Stomach (tissue), 4 donors: Measurements from ENCODE around the gene CAB39L.

ENCODE experiments used
- CTCF ChIP-seq, 7 experiments: fragments of 450-650 bp in 4 of 7; fragments of 200-600 bp in 3 of 7; sonication (generic) in 3 of 7; IDR thresholded peaks; one replicate each; pipeline ENCODE4 v1.5.1; 2016 to 2019; ENCODE audit warnings: antibody characterized with exemption in 7 of 7, control low read depth in 2 of 7, mild to moderate bottlenecking in 1 of 7
- POLR2A ChIP-seq, 4 donors: fragments of 450-650 bp; IDR thresholded peaks; one replicate each; pipeline ENCODE4 v1.6.1; 2016; ENCODE audit warnings: antibody characterized with exemption in 4 of 4, control low read depth in 2 of 4, mild to moderate bottlenecking in 1 of 4, moderate library complexity in 1 of 4
- POLR2AphosphoS5 ChIP-seq, 3 donors: sonication (generic); formaldehyde crosslinking; IDR thresholded peaks; one replicate each; pipeline ENCODE4 v1.6.1; 2016; ENCODE audit warnings: antibody characterized with exemption in 3 of 3

- TF ChIP-seq CTCF (IDR thresholded peaks at IDR 0.05) = no peak
- TF ChIP-seq POLR2A (IDR thresholded peaks at IDR 0.05) = no peak
- no peak for TF ChIP-seq POLR2AphosphoS5 (IDR thresholded peaks at IDR 0.05)
Measured at GRCh38 chr13:49395451-49395865, 48.4 kb downstream of the CAB39L start.
